ENCODE measurements around the gene RAMP1.
"Not testable (repeated sequence)": the region's sequence is repeated elsewhere in the genome, so short reads cannot be mapped to it uniquely, and the experiment has no call there.

RAMP1 gene

DNA sequence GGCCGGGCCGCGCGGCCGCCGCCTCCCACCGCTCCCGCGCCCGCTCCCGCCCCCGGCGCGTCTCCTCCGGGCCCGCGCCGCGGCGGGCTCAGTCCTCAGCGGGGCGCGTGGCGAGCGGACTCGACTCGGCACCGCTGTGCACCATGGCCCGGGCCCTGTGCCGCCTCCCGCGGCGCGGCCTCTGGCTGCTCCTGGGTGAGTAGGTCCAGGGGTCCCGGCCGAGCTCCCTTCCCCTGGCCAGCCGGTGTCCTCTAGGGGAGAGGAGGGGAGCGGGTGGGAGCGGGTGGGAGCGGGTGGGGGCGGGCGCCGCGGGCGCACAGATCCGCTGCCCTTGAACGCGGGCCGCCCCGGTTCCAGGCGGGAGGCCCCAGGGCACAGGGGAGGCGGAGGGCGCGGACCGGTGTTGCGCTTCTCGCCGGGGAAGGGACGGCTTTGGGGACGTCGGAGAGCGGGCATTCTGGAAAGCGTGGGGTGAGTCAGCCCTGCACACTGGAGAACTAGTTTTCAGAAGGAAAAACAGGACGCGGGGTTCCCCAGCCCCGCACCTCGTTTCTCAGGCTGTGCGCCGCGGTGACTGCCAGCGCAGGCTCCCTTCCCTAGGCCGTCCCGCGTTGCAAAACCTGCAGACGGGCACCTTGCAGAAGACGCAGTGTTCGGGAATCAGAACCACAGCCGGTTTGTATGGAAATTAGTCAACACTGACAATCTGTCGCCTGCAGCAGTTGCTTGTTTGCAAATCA is at the start of gene RAMP1:
Gene RAMP1 (plus strand): TSS at position 91 of the 740 bp plus-strand sequence. CDS start 53 bp downstream, at position 144.
- DNase-seq, result no peak

DNA sequence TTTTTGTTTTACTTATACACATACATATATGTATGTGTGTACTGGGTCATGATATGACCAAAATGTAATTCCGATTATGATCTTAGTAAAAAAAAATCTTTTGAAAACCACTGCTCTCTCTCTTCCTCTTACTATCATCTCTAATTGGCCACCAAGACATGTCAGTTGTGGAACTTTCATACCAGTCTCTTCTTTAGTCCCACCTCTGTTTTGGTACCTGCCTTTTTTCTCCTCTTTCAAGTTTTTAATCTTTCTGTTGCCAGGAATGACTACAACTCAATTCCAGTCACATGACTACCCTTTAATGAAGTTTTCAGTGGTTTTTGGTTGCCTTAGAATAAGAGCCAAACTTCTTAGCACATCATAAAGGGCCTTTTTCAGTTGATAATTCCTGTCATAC is 43.8 kb upstream of the RAMP1 start:
- no peak for DNase-seq

DNA sequence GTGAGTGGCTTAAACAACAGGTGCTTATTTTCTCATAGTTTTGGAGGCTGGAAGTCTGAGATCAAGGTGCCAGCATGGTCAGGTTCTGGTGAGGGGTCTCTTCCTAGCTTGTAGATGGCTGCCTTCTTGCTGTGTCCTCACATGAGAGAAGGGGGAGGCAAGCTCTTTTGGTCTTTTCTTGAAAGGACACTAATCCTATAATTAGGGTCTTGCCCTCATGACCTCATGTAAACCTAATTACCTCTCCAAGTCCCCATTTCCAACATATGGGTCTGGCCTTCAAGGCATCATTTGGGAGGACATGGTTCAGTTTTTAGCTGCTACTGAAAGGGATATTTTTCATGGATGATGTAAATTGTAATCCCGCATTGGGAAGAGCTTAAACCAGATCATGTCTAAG is 42.9 kb upstream of the RAMP1 start:
- no peak for DNase-seq

DNA sequence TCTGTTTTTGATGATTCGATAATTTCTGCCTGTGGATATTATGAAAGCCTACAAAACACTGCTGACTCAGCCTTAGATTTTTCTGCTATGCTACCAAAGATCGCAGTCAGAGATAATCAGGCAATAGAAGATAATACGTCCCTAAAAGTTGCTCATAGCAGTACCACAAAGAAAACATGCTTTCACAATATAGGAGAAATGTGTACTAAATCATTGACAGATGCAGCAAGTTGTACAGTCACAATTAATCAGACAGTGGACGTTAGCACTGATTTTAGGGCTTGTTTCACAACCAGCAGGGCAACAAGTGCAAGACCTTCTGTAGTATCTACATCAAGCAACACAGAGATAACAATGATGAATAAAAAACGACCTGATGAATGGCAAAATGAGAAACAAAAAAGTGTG is 41.4 kb upstream of the RAMP1 start:
- DNase-seq, result no peak

DNA sequence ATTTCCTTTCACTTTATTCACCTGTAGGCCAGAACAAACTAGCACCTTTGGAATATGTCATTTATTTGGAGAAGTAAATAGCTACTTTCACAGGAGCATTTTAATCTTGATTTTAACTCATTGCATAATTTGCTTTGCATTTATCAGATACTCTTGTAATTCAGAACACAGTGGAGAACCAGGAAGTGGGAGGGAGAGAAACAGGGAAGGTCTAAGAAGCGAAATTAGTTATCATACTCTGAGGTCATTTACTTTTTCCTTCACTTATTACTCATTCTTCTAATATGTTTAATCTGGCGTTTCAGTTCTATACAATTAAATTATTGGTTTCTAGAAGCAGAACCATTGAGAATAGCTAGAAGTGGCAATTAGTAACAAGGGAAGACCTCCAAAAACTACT is 40.2 kb upstream of the RAMP1 start:
- DNase-seq, result no peak

DNA sequence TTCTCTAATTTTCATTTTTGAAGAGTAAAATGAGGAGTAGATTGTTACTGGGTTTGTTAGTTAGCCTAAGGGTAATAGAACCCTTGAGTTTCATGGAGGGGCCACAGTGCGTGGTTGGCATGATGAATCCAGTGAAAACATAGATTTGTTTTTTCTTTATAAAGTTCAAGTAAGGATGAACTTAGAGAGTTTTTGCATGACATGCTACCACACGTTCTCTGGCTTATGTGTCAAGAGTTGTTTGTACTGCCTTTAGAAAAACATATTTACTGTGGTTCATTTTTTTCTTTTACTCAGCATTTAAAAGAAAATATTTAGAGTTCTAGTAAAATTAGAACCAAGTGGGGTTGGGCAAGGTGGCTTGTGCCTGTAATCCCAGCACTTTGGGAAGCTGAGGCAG is 39.0 kb upstream of the RAMP1 start:
- DNase-seq, result no peak

DNA sequence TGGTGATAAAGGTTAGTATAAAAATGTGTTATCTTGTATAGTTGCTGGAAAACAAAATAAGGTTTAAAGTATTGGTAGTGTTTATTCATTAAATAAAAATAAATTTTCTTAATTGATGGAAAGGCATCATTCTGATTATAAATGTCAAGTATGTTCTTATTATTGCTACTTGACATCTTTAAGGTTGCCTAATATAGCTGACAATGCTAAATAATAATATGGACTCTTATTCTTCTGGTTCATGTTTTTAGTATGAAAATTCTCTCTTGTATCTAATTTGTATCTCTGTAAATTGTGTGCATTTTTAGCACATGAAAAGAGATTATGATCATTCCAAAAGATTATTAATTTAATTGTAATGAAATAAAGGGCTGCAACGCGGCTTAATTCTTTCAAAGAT is 35.9 kb upstream of the RAMP1 start:
- DNase-seq, result no peak

DNA sequence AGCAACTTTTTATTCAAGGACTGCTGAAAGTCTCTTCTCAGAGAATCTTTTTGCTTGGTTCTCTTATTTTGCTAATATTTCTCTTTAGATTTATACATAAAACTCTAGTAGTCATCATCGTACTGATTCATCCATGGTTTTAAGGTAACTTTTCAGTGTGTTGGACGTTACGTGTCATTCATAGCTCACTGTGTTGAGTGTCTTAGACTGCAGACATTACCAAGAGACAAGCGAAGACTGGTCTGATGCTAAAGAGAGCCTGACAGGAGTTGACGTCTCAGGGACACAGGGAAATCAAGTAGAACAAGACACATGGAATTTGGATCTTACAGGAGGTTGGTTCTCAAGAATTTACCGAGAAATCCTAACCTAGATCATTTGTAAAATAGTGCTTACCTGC is 35.3 kb upstream of the RAMP1 start:
- no peak for DNase-seq

DNA sequence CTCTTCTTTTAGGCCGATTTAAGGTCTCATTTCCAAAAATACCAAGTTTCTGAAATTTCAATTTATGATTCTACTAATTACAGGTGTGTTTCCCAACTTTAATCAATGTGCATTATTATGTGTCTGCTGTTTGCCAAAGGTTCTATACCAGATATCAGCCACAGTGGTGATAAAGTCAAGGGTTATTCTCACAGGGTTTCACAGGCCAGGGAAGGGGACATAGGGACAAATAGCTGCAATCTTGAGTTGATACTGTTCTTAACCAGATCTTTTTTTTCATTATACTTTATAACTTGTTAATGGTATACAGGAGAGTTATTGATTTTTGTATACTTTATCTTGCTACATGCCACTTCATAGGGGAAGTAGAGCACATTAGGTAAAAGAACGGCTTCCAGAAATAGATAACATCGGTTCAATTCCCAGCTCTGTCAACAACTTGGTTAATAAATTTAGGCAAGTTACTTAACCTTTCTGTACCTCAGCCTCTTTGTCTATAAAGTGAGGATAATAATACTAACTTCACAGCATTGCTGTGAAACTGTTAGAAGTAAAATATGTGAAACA is 31.9 kb upstream of the RAMP1 start:
- DNase-seq, result no peak

DNA sequence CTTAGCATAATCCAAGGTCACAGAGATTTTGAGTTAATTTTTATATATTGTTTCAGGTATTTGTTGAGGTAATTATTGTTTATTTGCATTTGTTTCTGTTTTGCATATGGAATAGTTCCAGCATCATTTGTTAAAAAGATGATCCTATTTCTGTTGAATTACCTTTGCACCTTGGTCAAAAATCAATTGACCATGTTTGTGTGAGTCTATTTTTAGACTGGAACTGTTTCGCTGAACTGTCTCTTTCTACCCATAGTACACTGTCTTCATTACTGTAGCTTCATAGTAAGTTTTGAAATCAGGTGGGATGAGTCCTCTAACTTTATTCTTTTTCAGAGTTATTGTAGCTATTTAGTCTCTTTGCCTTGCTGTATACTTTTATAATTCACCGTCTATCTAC is 28.9 kb upstream of the RAMP1 start:
- DNase-seq, result no peak

DNA sequence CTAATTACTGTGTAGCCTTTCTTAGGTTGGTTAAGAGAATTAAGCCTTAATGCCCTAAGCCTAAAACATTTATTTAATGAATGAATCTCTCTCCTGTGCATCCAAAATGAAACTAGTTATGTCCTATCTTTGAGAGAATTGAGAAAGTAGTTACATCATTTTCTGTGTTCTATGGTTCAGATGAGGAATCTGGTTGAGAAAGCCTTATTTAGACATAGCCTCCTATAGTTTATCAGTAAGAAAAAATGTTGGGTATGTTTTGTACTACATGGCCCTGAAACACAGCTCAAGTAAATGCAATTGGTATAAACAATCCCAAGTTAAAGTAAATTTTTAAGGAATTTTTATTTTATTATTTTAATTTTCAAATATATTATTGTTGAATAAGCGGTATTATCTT is 25.9 kb upstream of the RAMP1 start:
- no peak for DNase-seq

DNA sequence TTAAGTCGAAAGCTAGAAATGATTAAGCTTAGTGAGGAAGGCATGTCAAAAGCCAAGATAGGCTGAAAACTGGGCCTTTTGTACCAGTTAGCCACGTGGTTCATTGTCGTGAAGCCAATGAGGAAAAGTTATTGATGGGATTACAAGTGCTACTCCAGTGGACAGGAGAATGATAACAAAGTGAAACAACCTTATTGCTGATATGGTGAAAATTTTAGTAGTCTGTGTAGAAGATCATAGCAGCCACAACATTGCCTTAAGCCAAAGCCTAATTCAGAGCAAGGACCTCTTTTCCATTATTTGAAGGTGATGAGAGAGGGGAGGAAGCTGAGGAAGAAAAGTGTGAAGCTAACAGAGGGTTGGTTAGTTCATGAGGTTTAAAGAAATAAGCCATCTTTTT is 24.1 kb upstream of the RAMP1 start:
- DNase-seq, result no peak

DNA sequence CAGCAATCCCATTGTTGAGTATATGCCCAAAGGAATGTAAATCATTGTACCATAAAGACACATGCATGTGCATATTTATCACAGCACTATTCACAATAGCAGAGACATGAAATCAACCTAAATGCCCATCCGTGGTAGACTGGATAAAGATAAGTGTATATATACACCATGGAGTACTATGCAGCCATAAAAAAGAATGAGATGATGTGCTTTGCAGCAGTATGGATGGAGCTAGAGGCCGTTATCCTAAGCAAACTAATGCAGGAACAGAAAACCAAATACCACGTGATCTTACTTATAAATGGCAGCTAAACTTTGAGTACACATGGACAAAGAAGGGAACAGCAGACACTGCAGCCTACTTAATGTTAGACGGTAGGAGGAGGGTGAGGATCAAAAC is 18.4 kb upstream of the RAMP1 start:
- no peak for DNase-seq

DNA sequence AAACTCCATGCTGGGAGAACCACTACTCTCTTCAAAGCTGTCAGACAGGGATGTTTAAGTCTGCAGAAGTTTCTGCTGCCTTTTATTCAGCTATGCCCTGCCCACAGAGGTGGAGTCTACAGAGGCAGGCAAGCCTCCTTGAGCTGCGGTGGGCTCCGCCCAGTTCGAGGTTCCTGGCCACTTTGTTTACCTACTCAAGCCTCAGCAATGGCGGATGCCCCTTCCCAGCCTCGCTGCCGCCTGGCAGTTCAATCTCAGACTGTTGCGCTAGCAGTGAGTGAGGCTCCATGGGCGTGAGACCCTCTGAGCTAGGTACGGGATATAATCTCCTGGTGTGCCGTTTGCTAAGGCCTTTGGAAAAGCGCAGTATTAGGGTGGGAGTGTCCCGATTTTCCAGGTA is 10.5 kb upstream of the RAMP1 start:
- not testable (repeated sequence) for DNase-seq

DNA sequence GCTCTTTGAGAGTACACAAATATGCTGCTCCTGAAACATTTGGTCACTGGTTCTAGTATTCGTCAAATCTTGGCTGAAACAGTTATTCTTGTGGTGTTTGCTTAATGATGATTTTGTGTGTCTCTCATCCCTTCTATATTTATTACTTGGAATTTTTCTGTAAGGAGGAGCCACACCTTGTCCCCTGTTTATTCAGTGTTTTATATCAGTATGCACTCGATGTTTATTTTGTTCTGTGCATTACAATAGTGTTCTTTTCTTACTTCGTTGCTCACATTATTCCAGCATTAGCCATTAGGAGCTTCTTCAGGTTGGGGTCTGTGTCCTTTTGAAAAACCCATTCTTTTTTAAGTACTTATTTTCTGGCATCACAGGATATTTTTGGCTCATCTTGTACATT is 5.1 kb upstream of the RAMP1 start:
- no peak for DNase-seq

DNA sequence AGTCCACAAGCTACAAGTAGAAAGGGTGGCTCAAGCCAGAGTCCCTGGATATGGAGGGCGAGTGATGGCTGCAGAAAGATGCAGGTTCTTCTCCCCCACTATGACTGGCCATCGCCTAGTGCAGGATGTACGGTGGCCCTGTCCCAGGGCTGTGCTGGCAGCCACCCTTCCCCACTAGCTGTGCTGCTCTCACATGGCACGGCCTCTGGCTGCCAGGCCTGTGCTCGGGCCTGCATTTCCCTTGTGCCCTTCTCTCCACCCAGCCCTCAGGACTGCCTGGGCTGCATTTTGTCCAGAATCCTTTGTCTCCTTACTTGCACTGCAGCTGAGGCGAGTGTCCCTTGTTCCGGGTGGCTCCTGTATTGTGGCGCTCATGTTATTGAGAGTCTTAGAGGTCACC is 1.6 kb upstream of the RAMP1 start:
- no peak for DNase-seq

DNA sequence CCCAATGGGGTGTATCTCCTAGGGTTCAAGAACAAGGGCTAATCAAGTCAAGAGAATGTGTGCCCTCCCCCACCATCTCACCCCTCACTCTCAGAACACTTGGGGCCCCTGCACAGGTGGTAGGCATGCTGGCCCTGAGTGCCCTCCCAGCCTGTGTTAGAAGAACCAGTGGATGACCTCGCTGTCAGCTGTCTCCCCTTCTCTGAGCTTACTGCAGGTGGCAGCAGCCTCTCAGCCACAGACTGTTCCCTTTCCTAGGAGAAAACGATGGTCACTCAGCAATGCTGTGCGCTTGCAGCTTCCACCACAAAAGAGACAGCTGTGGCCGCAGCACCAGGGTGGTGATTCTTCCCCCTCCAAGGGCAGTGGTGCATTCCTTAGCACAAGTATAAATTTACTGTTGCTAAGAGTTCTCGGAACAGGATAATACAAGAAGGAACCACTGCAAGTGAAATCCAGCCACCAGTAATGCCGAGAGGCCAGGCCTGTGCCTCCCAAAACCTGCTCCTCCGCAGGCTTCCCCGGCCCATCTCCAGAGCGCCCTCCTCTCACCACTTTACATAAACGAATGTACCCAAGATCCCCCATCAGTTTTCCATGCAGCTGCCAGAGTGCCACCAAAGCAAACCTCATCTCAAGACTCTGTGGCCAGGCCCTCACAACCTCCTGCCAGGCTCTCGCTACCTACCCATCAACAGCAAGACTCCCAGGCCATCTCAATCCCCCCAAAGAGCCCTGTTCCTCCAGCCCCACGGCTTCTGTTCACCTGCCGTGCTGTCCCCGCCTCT is 935 bp upstream of the RAMP1 start:
- peak; percentile 35 for DNase-seq

DNA sequence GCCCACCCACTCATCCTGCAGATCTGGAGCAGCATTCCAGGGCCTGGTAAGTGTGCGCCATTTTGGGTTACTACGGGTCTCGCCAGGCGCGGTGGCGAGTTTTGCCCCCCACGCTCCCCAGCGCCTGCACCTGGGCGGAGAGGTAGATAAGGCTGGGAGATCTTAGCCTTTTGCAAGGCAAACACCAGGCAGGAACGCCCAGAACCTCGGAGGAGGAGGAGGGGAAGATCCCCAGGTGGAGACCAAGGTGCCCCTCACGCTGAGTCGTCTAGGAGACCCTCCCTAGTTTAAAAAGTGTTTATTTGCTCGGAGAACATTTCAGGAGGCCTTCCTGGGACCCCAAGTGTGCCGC is 365 bp upstream of the RAMP1 start:
- no peak for DNase-seq

DNA sequence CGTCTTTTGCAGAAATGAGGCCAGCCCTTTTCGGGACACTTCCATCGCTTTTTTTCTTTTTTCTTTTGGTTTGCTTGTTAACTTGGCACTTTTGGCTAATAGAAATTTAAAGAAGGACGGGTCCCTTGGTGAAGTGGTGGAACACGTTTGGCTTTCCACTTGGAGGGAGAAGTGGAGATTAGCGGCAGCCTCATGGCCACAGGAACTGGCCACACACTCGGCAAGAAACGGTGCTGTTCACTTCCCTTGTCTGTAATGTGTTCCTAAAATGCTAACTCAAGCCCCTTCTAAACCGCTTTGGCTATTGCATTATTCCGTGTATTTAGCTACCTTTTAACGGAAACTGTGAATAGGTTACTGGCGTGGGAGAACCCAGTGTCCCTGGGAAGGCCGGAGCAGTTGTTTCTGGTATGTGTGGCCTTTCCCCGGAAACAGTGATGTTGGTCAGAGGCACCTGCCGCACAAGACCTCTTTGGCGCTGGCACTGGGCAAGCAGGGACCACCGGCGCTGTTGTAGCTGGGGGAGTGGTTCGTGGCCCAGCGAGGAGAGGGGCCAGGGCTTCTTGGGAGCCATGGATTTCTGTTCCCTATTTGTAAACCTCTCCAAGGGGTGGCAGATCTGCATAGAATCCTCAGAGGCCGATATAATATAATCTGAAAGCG is 981 bp downstream of the RAMP1 start:
- no peak for DNase-seq

DNA sequence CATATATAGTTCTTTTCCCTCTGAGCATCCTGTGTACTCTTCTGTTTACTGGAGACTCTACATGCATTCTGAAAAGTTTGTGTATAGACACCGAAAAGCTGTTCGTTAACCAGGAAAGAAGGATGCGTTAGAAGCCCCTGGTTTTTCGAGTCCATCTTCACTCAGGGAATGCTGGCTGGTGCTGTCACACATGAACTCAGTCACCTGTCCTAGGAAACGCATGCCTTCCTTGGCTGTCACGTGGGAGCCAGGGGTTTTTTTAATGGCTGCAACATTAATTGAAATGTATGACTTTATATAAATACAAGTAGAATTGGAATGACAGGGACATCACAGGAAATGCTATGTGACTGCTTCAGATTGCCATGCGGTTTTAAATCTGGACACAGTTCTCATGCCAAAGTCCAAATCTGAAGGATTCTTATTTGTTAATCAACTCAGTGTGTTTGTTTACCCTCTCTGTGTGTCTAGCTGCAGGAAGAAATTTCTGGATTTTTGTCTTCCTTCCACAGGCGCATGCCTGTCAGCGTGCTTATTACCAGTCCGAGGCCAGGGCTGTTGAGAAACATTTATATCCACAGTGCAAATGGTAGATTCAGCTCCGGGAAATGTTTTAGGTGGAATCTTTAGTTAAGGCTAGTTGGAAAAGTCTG is 2.6 kb downstream of the RAMP1 start:
- DNase-seq, result no peak

DNA sequence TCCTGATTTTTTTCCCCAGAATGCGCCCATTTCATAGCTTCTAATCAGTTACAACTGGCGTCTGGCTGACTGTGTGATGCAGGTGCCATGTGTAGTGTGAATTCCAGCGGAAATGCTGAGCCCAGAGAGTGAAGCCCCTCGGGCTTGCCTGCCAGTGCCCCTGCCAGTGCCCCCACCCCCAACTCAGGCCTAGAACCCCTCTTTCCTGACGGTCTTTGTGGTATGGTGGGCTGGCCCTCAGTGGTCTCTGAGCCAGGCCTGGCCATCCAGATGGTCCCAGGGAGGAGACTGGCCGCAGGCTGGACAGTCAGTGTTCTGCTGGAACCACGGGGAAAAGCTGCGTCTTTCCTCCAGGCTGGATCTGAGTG is 3.1 kb downstream of the RAMP1 start:
- no peak for DNase-seq

DNA sequence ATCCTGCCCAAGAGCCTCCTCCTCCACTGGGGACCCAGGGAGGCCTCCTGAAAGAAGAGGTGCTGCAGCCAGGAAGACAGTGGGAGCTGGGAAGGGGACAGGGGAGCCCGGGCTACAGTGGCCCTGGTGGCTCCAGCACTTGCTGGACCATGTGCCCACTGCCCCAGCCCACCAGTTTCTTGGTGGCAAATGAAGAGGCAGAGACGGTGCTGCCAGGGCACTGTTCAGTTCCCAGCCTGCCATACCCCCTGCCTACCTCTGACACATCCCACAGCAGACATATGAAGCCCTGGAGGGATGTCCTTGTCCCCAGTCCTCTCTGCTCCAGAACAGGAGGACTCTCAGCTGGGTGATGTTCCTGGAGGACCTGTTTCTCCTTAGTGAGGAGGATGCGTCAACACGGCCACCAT is 3.7 kb downstream of the RAMP1 start:
- no peak for DNase-seq

DNA sequence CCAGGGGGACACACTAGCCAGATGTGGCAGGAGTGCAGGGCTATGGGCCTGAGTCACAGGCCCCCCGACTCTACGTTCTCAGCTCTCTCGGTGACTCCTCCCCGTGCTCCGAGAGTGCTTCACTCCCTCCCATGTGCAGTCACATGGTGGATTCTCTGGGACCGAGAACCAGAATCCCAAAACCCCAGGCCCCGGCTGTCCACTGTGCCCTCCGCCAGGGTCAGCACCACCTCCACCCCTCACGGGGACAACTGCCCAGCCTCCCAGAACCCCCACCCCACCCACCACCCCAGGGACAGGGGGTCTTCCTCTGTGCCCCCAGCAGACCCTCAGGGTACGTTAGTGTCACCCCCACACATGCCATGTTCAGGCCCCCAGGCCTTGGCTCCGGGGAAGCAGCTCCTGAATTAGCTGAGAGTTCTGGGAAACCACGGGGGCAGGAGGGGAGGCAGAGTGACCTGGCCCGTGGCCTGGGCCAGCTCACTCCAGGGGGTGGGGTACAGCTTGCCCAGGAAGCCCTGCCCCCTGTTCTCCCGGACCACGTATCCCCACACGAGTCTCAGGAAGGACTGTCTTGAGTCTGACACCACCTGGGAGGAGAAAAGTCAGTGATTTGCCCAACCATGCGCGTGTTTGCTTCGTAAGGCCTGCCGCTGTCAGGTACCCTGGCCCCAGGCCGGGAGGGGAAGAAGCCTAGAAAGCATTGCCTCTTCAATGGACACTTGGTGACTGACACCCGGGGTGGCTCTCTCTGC is 4.4 kb downstream of the RAMP1 start:
- DNase-seq, result no peak

Data from CD4-positive, alpha-beta T cell treated with Interleukin-4 for 4 hours (primary cell).